ENCODE data around the gene CLASRP. TPM values are rescaled to one million over a fixed set of nuclear protein-coding genes. Genes with fewer than 3 reads are reported as not detected.

CLASRP gene
- total RNA-seq, 2 experiments from 2014 or later = 142 to 166 TPM

DNA sequence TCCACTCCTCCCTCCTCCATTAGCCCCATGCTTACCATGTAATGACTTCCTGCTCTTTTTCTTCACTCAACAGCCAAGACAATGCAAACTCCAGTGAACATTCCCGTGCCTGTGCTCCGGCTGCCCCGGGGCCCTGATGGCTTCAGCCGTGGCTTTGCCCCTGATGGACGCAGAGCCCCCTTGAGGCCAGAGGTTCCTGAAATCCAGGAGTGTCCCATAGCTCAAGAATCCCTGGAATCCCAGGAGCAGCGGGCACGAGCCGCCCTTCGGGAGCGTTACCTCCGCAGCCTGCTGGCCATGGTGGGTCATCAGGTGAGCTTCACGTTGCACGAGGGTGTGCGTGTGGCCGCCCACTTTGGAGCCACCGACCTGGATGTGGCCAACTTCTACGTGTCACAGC, 51.2 kb downstream of the CLASRP start:
- Histone ChIP-seq H3K36me3 (ENCODE audit: insufficient read depth, low read length) (peaks cover 59% of the 10 kb centered on the region), H3K27ac (ENCODE audit: low read depth, low read length, poor library complexity, severe bottlenecking) (no peak overlapping the region), H3K4me1 (ENCODE audit: insufficient read depth, low read length, poor library complexity, severe bottlenecking) (peaks cover 25% of the 10 kb centered on the region), H2AFZ (ENCODE audit: low read length) (no peak overlapping the region), H3K9me2 (ENCODE audit: insufficient read depth, low read length) (no peaks in the 10 kb centered on the region), H4K20me1 (ENCODE audit: insufficient read depth, low read length) (peaks cover 7% of the 10 kb centered on the region), H3K4me2 (ENCODE audit: low read length) (no peak overlapping the region), H3K79me2 (ENCODE audit: insufficient read depth, low read depth, low read length) (peaks cover 44% of the 10 kb centered on the region), H3K9me3 (ENCODE audit: low read length) (no peaks in the 10 kb centered on the region), H3K4me3 (ENCODE audit: low read depth, low read length, poor library complexity, severe bottlenecking) (no peak overlapping the region)
- no peak for DNase-seq (ENCODE audit: low spot score)
- POLR2A ChIA-PET = no interaction called here
- CTCF ChIA-PET (ENCODE audit: unreplicated experiment) = no interaction called here
- BruUV-seq (replicated peaks) = no TSS peak
- intact Hi-C loops (cut with micrococcal nuclease; ENCODE audit: unreplicated experiment) = loop anchor here (5.0 kb wide), 1 partner anchor 87 kb away; the partner anchor contains the start of genes BLOC1S3 and TRAPPC6A
- TF ChIP-seq, protein P1, sequence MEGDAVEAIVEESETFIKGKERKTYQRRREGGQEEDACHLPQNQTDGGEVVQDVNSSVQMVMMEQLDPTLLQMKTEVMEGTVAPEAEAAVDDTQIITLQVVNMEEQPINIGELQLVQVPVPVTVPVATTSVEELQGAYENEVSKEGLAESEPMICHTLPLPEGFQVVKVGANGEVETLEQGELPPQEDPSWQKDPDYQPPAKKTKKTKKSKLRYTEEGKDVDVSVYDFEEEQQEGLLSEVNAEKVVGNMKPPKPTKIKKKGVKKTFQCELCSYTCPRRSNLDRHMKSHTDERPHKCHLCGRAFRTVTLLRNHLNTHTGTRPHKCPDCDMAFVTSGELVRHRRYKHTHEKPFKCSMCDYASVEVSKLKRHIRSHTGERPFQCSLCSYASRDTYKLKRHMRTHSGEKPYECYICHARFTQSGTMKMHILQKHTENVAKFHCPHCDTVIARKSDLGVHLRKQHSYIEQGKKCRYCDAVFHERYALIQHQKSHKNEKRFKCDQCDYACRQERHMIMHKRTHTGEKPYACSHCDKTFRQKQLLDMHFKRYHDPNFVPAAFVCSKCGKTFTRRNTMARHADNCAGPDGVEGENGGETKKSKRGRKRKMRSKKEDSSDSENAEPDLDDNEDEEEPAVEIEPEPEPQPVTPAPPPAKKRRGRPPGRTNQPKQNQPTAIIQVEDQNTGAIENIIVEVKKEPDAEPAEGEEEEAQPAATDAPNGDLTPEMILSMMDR (conservative IDR thresholded peaks at IDR 0.05; ENCODE audit: low read length) = no peak
- TF ChIP-seq EZH2phosphoT487 (IDR thresholded peaks at IDR 0.05; ENCODE audit: borderline replicate concordance, low read depth, low read length) = no peak

DNA sequence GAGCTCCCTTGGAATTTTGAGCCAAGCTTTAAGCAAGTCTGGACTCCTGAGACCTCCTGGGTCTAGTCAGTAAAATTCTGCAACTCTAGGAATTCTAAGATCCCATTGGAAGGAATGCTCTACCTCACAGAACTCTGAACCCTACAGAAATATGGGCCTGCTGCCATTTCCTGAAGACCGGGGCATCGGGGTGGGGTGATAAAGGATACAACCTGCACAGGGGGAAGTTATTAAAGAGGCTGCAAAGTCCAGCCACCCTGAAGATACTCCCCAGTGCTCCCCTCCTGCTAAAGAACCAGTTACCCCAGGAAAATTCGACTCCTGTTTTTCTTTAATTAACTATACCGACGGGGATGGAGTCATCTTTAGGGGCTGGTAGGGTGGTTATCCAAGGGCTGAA, 51.8 kb downstream of the CLASRP start:
- peaks cover 45% of the 10 kb centered on the region for H3K79me2 ChIP-seq (ENCODE audit: insufficient read depth, low read depth, low read length)
- H2AFZ ChIP-seq (ENCODE audit: low read length) = no peak overlapping the region
- H3K9me2 ChIP-seq (ENCODE audit: insufficient read depth, low read length) = no peaks in the 10 kb centered on the region
- no peaks in the 10 kb centered on the region for H3K9me3 ChIP-seq (ENCODE audit: low read length)
- TF ChIP-seq, protein P1 (conservative IDR thresholded peaks at IDR 0.05; ENCODE audit: low read length) = no peak
- no peak for TF ChIP-seq EZH2phosphoT487 (IDR thresholded peaks at IDR 0.05; ENCODE audit: borderline replicate concordance, low read depth, low read length)
- H3K4me3 ChIP-seq (ENCODE audit: low read depth, low read length, poor library complexity, severe bottlenecking) = no peak overlapping the region
- no peak for DNase-seq (ENCODE audit: low spot score)
- CTCF ChIA-PET (ENCODE audit: unreplicated experiment) = no interaction called here
- BruUV-seq (replicated peaks) = no TSS peak
- intact Hi-C loops (cut with micrococcal nuclease; ENCODE audit: unreplicated experiment) = loop anchor here (5.0 kb wide), 1 partner anchor 87 kb away; the partner anchor contains the start of genes BLOC1S3 and TRAPPC6A
- peaks cover 60% of the 10 kb centered on the region for H3K36me3 ChIP-seq (ENCODE audit: insufficient read depth, low read length)
- peaks cover 29% of the 10 kb centered on the region for H3K4me1 ChIP-seq (ENCODE audit: insufficient read depth, low read length, poor library complexity, severe bottlenecking)
- H4K20me1 ChIP-seq (ENCODE audit: insufficient read depth, low read length) = peaks cover 8% of the 10 kb centered on the region
- H3K27ac ChIP-seq (ENCODE audit: low read depth, low read length, poor library complexity, severe bottlenecking) = no peak overlapping the region
- POLR2A ChIA-PET = no interaction called here
- H3K4me2 ChIP-seq (ENCODE audit: low read length) = no peak overlapping the region
